T-cell (primary cell): ENCODE measurements around the gene PHF13. TPM values are rescaled to one million over a fixed set of nuclear protein-coding genes. Genes with fewer than 3 reads are reported as not detected.
"Not testable (repeated sequence)": the region's sequence is repeated elsewhere in the genome, so short reads cannot be mapped to it uniquely, and the experiment has no call there.

ENCODE experiments used
- ATAC-seq, 4 experiments: fragments of 200-7000 bp in 3 of 4; fragments of 150-1000 bp in 1 of 4; cut with Tn5 transposase; replicated peaks in 1 of 4; 1 replicate in 3 of 4; 2 replicates in 1 of 4; pipeline ENCODE4 v1.10.0; 2021; ENCODE audit warnings: moderate library complexity in 3 of 4, mild to moderate bottlenecking in 2 of 4, moderate number of reproducible peaks in 1 of 4
- CTCF ChIA-PET, 2 donors: fragments of 300-600 bp; sonication (Branson Sonifier 250); formaldehyde crosslinking; loops; one replicate each; lab custom pipeline; 2022; ENCODE audit warnings: antibody characterized with exemption in 2 of 2; lab: Charles Lee
- POLR2A ChIA-PET, 2 donors: fragments of 300-600 bp; sonication (Branson Sonifier 250); formaldehyde crosslinking; loops; one replicate each; lab custom pipeline; 2022; ENCODE audit warnings: antibody characterized with exemption in 2 of 2; lab: Charles Lee
- DNase-seq, 35 experiments: peaks; one replicate each; pipeline versions ENCODE4 v3.0.0 to v3.0.0-alpha.2; 2013 to 2023
- H3K27ac ChIP-seq: one replicate; pipeline ENCODE4 v1.5.1; 2013; ENCODE audit warnings: low read length
- H3K27me3 ChIP-seq, 2 experiments: replicated peaks in 1 of 2; 1 replicate in 1 of 2; 2 replicates in 1 of 2; pipeline versions ENCODE4 v1.6.1 to v1.7.0; 2013; ENCODE audit warnings: low read length in 1 of 2, mixed read lengths in 1 of 2; ENCODE audit not compliant: control insufficient read depth in 2 of 2, insufficient read depth in 2 of 2; ENCODE audit errors: extremely low read depth in 1 of 2
- H3K36me3 ChIP-seq, 2 donors: 1 replicate in 1 of 2; 2 replicates in 1 of 2; pipeline versions ENCODE4 v1.6.1 to v1.7.0; 2013; ENCODE audit warnings: low read length in 1 of 2; ENCODE audit not compliant: control insufficient read depth in 2 of 2, insufficient read depth in 1 of 2; ENCODE audit errors: extremely low read depth in 1 of 2
- H3K4me1 ChIP-seq, 2 experiments: 1 replicate in 1 of 2; 2 replicates in 1 of 2; pipeline versions ENCODE4 v1.6.1 to v1.7.0; 2013; ENCODE audit warnings: low read length in 2 of 2, mixed read lengths in 1 of 2; ENCODE audit not compliant: insufficient read depth in 2 of 2, control insufficient read depth in 1 of 2; ENCODE audit errors: extremely low read depth in 1 of 2
- H3K4me3 ChIP-seq, 2 donors: 1 replicate in 1 of 2; 2 replicates in 1 of 2; pipeline versions ENCODE4 v1.5.1 to v1.7.0; 2013; ENCODE audit warnings: mild to moderate bottlenecking in 2 of 2, low read length in 1 of 2, moderate library complexity in 1 of 2; ENCODE audit not compliant: control insufficient read depth in 1 of 2; ENCODE audit errors: extremely low read depth in 1 of 2
- H3K9me3 ChIP-seq: 2 replicates; pipeline ENCODE4 v1.7.0; 2013
- H3K27ac Mint-ChIP-seq, 2 donors: one replicate each; pipeline ENCODE4 v1.8.0; 2020 to 2021; ENCODE audit warnings: mild to moderate bottlenecking in 2 of 2, mixed read lengths in 2 of 2
- H3K27me3 Mint-ChIP-seq, 2 donors: one replicate each; pipeline ENCODE4 v1.8.0; 2021 to 2022; ENCODE audit warnings: mixed read lengths in 2 of 2
- H3K36me3 Mint-ChIP-seq: one replicate; pipeline ENCODE4 v1.8.0; 2021; ENCODE audit warnings: mixed read lengths
- H3K4me1 Mint-ChIP-seq, 3 donors: one replicate each; pipeline ENCODE4 v1.8.0; 2020 to 2022; ENCODE audit warnings: mixed read lengths in 3 of 3, mild to moderate bottlenecking in 1 of 3
- H3K4me3 Mint-ChIP-seq, 3 donors: one replicate each; pipeline ENCODE4 v1.8.0; 2020 to 2022; ENCODE audit warnings: mild to moderate bottlenecking in 3 of 3, mixed read lengths in 3 of 3, moderate library complexity in 3 of 3
- H3K9me3 Mint-ChIP-seq, 3 donors: one replicate each; pipeline ENCODE4 v1.8.0; 2020 to 2022; ENCODE audit warnings: mixed read lengths in 3 of 3
- WGBS: methylation state at CpG from one replicate; pipeline ENCODE4 v1.1.5; 2013; ENCODE audit warnings: missing lambda C conversion rate; ENCODE audit not compliant: insufficient coverage; 5-methylcytosine and 5-hydroxymethylcytosine counted together
- total RNA-seq, 35 experiments: library from RNA in 6 of 35; stranded (reverse) in 6 of 35; fragments of 120-200 nt in 1 of 35; gene quantifications; one replicate each; pipeline versions ENCODE4 v1.2.1 to v1.2.4 and lab custom pipeline; 2013 to 2026

The PHF13 gene
- total RNA-seq, 5 donors from 2014 or later (not counting 1 experiment from before 2014, with no cell fraction given): 6.0 to 12.7 (median 11.9) TPM

GRCh38 chr1:6640867-6641266 is 27.3 kb downstream of the PHF13 start:
- no CpG with 5 or more reads among the region's 3 CpGs for WGBS
- H3K27ac Mint-ChIP-seq, H3K27me3 Mint-ChIP-seq, POLR2A ChIA-PET, H3K4me1 Mint-ChIP-seq, H3K27me3 ChIP-seq, DNase-seq, H3K9me3 Mint-ChIP-seq, H3K9me3 ChIP-seq, ATAC-seq, H3K27ac ChIP-seq, H3K4me1 ChIP-seq, H3K4me3 Mint-ChIP-seq, H3K4me3 ChIP-seq: not testable (repeated sequence)
- peaks cover 28% of the 10 kb centered on the region for H3K36me3 Mint-ChIP-seq
- peaks cover 17 to 53% of the 10 kb centered on the region in 2 donors for H3K36me3 ChIP-seq
- CTCF ChIA-PET: interaction anchor here (0.6 to 1.1 kb wide), 3 partner anchors 41 to 155 kb away, joined by 3 read pairs; no protein-coding TSS in a partner anchor

- H3K36me3 ChIP-seq: peaks cover 9 to 21% of the 10 kb centered on the region in 2 donors
- no peaks in the 10 kb centered on the region for H3K9me3 Mint-ChIP-seq
- H3K4me3 Mint-ChIP-seq: no peak overlapping the region
- no peaks in the 10 kb centered on the region for H3K4me1 Mint-ChIP-seq
- DNase-seq (no peak), ATAC-seq (no peak)
- H3K9me3 ChIP-seq: no peaks in the 10 kb centered on the region
- no peak overlapping the region for H3K4me3 ChIP-seq
- H3K36me3 Mint-ChIP-seq: peaks cover 18% of the 10 kb centered on the region
- H3K27ac Mint-ChIP-seq: no peak overlapping the region
- WGBS: 91% methylated on average over 5 of the region's 7 CpGs
- H3K27me3 Mint-ChIP-seq: no peaks in the 10 kb centered on the region
- H3K27ac ChIP-seq: no peak overlapping the region
- ChIA-PET CTCF (interaction anchor here (0.6 to 2.5 kb wide), 3 partner anchors 70 to 159 kb away, joined by 4 to 8 read pairs (median 5); partner anchors contain the start of gene PLEKHG5 (in 1 of the 2)), POLR2A (interaction anchor here in 1 of 2 donors (0.6 to 1.0 kb wide), 2 partner anchors 38 to 47 kb away, joined by 3 to 4 read pairs; no protein-coding TSS in a partner anchor)
- H3K4me1 ChIP-seq: no peaks in the 10 kb centered on the region
- H3K27me3 ChIP-seq: no peaks in the 10 kb centered on the region
These were observed 31.5 kb downstream of the PHF13 start for GRCh38 chr1:6645018-6645417.

- Histone ChIP-seq H3K36me3 (peaks cover 9 to 17% of the 10 kb centered on the region in 2 donors), H3K27ac (no peak overlapping the region), H3K27me3 (no peaks in the 10 kb centered on the region), H3K9me3 (no peaks in the 10 kb centered on the region), H3K4me1 (no peaks in the 10 kb centered on the region), H3K4me3 (no peak overlapping the region)
- Mint-ChIP-seq H3K27me3 (no peaks in the 10 kb centered on the region), H3K27ac (no peak overlapping the region), H3K36me3 (peaks cover 20% of the 10 kb centered on the region), H3K4me1 (no peaks in the 10 kb centered on the region), H3K4me3 (no peak overlapping the region), H3K9me3 (no peaks in the 10 kb centered on the region)
- POLR2A ChIA-PET: no interaction called here
- DNase-seq (peak in 22 of 35 experiments; percentile 5 to 66 (median 22)), ATAC-seq (peak; percentile 48 to 58 (median 55))
- 88% methylated on average over 4 of the region's 10 CpGs for WGBS
- CTCF ChIA-PET: interaction anchor here (0.5 to 2.5 kb wide), 8 partner anchors 8 to 250 kb away, joined by 3 to 10 read pairs (median 4); partner anchors contain the start of genes NOL9 (in 2 of the 2) and TAS1R1 (in 1 of the 2)
These were observed 33.1 kb downstream of the PHF13 start for GRCh38 chr1:6646499-6647148.

GRCh38 chr1:6648556-6648955 is 35.0 kb downstream of the PHF13 start:
- Histone ChIP-seq H3K4me3 (no peak overlapping the region), H3K27me3 (no peaks in the 10 kb centered on the region), H3K36me3 (peaks cover 15 to 35% of the 10 kb centered on the region in 2 donors), H3K27ac (no peak overlapping the region), H3K4me1 (no peaks in the 10 kb centered on the region), H3K9me3 (no peaks in the 10 kb centered on the region)
- Mint-ChIP-seq H3K27ac (no peak overlapping the region), H3K36me3 (peaks cover 21% of the 10 kb centered on the region), H3K27me3 (no peaks in the 10 kb centered on the region), H3K4me3 (no peak overlapping the region), H3K9me3 (no peaks in the 10 kb centered on the region), H3K4me1 (no peaks in the 10 kb centered on the region)
- 78% methylated on average over 4 of the region's 6 CpGs for WGBS
- ChIA-PET POLR2A (no interaction called here), CTCF (interaction anchor here (0.6 to 1.2 kb wide), 3 partner anchors 53 to 254 kb away, joined by 3 to 5 read pairs (median 3); partner anchors contain the start of gene DNAJC11 (in 1 of the 2))
- ATAC-seq (no peak), DNase-seq (no peak)

GRCh38 chr1:6651909-6652308 is 38.4 kb downstream of the PHF13 start:
- ChIA-PET CTCF (interaction anchor here in 1 of 2 donors (0.6 kb wide), 1 partner anchor 101 kb away, joined by 6 read pairs; no protein-coding TSS in a partner anchor), POLR2A (interaction anchor here in 1 of 2 donors (0.5 kb wide), 1 partner anchor 190 kb away, joined by 5 read pairs; no protein-coding TSS in a partner anchor)
- no peak for ATAC-seq

GRCh38 chr1:6652986-6653385 is 39.5 kb downstream of the PHF13 start:
- Mint-ChIP-seq H3K4me1 (peaks cover 3 to 8% (median 7%) of the 10 kb centered on the region in 3 donors), H3K27me3 (no peaks in the 10 kb centered on the region), H3K36me3 (peaks cover 23% of the 10 kb centered on the region), H3K4me3 (no peak overlapping the region), H3K9me3 (no peaks in the 10 kb centered on the region), H3K27ac (no peak overlapping the region)
- POLR2A ChIA-PET: no interaction called here
- ATAC-seq: no peak
- no peak for DNase-seq
- 93% methylated on average over 4 of the region's 6 CpGs for WGBS
- peaks cover 12 to 29% of the 10 kb centered on the region in 2 donors for H3K36me3 ChIP-seq
- H3K4me1 ChIP-seq: peaks cover 3% of the 10 kb centered on the region in 2 experiments
- no peaks in the 10 kb centered on the region for H3K27me3 ChIP-seq
- CTCF ChIA-PET: no interaction called here
- H3K4me3 ChIP-seq: no peak overlapping the region
- H3K9me3 ChIP-seq: no peaks in the 10 kb centered on the region
- H3K27ac ChIP-seq: no peak overlapping the region

More at GRCh38 chr1:6651909-6652308, 38.4 kb downstream of the PHF13 start:
- H3K27me3 ChIP-seq: no peaks in the 10 kb centered on the region
- H3K27ac ChIP-seq: no peak overlapping the region
- peaks cover 12 to 29% of the 10 kb centered on the region in 2 donors for H3K36me3 ChIP-seq
- 96% methylated on average over 15 of the region's 17 CpGs for WGBS
- H3K27me3 Mint-ChIP-seq: no peaks in the 10 kb centered on the region
- H3K4me3 ChIP-seq: no peak overlapping the region
- H3K27ac Mint-ChIP-seq: no peak overlapping the region
- H3K36me3 Mint-ChIP-seq: peaks cover 21% of the 10 kb centered on the region
- H3K4me3 Mint-ChIP-seq: no peak overlapping the region
- DNase-seq: no peak
- H3K9me3 Mint-ChIP-seq: no peaks in the 10 kb centered on the region
- H3K9me3 ChIP-seq: no peaks in the 10 kb centered on the region
- H3K4me1 ChIP-seq: peaks cover under 1 to 2% of the 10 kb centered on the region in 2 experiments
- peaks cover 0 to 2% (median 2%) of the 10 kb centered on the region in 3 donors for H3K4me1 Mint-ChIP-seq
